GM04503 (cell line): ENCODE measurements around the gene SLC39A10.
"Not testable (repeated sequence)": the region's sequence is repeated elsewhere in the genome, so short reads cannot be mapped to it uniquely, and the experiment has no call there.

Experiments
- DNase-seq: peaks from one replicate; pipeline ENCODE4 v3.0.0-alpha.2; 2012; ENCODE audit warnings: low read depth

The SLC39A10 gene

DNA sequence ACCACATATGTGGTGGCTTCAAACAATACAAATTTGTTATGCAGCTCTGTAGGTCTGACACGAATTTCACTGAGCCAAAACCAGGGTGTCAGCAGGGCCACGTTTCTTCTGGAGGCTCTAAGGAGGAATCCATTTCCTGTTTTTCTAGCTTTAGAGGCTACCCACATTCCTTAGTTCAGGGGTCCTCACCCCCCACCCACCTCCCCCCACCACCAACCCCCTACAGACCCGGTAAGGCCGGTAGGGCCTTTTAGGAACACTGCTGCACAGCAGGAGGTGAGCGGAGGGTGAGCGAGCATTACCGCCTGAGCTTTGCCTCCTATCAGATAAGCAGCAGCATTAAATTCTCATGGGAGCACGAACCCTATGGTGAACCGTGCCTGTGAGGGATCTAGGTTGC, 10.6 kb upstream of the SLC39A10 start:
- no peak for DNase-seq

DNA sequence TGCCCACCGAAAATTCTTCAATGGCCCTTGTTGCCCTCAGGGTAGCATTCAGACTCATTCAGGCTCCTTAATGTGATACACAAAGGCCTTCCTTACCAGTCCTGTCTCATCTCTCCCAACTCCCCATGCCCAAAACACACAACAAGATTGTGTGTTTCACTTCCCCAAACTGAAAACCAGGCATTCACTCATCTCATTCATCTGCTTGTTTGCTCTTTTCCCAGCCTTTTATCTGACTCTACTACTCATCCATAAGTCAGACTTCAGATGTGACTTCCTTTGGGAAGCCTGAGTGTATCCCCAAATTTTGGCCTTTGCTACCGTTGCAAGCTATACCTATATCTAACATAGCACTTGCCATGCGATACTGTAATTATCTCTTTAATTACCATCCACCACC, 9.7 kb upstream of the SLC39A10 start:
- DNase-seq: no peak

DNA sequence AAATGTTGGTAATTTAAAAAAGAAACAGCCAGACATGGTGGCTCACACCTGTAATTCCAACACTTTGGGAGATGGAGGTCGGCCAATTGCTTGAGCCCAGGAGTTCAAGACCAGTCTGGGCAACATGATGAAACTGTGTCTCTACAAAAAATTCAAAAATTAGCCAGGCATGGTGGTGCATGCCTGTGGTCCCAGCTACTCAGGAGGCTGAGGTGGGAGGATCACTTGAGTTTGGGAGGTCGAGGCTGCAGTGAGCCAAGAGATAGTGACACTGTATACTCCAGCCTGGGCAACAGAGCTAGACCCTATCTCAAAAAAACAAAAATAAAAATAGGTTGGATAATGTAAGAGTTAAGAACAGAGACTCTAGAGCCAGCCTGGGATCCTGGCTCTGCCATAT, 8.7 kb upstream of the SLC39A10 start:
- DNase-seq: not testable (repeated sequence)

DNA sequence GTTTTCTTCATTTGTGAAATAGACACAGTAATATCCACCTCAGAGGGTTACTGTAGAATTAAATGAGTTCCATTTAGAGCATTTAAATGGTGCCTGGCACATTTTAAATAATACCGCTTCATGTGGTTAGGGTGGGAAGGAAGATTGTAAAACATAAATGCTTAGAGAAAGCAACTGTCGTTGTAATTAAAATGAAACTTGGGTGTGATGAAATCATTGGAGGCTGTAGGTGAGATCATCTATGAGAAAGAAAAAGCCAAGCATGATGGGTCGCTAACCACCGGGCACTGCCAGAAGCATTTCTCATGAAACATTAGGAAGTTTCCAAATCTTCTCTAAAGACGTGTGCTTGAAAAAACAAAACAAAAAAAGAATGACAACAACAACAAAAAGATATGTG, 8.2 kb upstream of the SLC39A10 start:
- no peak for DNase-seq

DNA sequence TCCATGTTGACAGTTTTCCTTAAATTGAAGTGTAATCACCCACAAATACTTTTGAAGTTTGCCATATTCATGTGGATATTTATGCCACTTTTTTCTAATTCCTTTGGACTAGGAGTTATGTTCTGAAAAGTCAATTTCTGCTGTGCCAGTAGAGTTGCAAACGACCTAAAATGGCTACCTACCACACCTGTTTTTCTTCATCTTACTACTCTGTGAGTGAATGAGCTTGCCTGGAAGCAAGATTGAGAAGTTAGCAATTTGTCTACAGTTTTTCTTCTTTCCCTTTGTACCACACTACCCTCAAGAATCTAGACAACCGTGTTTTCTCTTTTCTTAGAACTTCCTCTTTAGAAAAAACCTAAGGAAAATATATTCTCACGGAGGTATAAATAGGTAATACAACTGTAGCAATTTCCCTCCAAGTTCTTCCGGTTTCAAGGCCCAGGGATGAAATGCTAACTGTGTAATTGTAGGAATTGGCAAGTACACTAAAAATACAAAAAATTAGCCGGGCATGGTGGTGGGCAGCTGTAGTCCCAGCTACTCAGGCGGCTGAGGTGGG, 7.3 kb upstream of the SLC39A10 start:
- DNase-seq: no peak

DNA sequence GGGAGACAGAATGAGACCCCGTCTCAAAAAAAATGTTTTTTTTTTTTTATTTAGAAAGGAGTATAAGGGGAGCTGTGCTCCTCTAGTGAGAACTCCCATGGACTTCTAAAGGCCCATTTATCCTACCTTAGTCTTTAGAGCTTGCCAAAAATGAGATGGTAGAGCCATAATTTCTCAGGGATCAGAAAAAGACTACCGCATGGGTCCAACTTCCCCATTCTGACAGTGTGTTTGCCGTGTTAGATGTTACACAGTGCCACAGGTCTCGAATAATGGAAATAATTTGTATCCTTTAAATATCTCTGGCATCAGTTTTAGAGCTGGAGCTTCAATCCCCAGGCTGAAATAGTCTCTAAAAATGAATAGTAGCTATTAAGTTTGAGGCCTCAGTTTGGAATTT, 6.0 kb upstream of the SLC39A10 start:
- no peak for DNase-seq

DNA sequence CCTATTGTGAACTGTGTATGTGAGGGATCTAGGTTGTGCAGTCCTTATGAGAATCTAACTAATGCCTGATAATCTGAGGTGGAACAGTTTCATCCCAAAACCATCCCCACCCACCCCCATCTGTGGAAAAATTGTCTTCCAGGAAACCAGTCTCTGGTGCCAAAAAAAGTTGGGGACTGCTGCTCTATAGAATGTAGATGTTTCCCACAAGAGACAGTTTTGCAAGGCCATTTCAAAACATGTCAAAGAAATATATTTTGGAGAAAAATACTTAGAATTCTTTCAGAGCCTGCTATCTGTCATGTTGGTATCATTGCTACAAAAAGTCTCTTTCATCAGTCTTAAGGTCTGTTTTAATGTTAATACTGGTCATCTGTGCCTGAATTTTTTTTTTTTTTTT, 4.1 kb upstream of the SLC39A10 start:
- no peak for DNase-seq

DNA sequence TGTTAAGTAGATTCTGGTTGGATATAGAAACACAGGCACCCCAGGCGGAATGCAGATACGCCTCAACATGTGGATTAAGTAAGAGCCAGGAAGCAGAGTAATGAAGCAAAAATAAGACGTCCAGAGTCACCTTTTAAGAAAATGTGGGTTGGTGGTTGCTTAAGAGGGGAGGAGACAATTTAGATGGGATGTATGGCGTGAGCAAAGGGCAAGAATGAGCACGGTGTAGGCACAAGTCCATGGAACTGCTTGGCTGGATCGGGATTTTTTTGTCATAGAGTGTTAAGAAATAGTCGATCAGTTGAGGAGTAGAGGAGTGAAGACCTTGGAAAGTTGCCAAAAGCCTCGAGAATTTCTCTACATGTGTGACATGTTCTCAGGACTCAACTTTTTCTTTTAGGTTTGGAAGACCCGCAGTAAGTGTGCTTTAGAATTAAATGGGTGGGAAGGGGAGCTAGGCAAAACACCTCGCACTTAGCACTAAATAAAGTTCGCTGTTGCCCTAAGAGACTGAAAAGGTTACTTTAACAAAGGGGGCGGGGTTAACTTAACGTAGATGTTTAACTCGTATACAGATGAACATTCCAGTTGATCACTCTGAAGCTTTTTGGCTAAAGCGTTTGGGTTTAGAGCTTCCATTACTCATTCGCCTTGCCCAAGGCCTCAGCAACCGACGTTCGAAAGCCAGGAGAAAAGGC, 716 bp upstream of the SLC39A10 start:
- no peak for DNase-seq

DNA sequence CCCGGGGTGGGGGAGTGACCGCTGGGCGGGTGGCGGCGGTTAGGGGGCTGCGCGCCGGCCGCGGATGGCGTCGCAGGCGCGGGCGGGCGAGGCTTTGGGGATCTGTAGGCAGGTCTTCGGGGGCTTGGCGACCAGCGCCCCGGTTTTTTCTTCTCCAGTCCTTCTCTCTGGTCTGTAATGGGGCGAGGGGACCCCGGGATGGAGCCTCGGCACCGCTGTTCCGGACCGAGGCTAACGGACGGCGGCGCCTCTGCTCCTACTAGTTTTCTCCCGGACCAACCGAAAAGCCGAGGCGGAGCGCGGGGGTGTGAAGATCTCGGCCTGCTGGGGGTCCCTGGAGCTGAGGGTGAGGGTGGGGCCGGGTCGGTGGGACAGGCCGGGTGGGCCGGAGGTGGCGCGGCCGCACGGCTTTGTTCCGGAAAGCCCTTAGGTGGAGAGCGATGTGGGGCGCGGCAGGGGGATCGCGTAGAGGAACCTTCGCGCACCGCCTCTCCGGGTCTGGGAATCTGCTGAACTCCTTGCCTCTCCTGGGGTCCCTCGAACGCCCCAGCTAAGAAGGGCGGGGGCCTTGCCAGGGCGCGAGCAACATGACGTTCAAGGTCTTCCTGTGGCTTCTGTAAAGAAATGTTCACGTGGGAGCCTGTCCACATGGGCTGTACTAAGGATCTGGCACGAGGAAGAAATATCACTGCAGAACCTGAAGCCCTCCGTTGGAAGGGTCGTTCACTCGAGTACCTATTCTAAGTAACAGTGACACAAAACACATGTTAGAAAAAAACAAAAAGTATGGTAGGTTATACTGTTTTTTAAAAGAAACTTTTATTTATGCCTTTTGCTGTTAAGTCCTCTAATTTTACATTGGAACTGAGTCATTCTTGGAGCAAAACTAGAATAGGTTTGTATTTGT, 861 bp downstream of the SLC39A10 start:
- DNase-seq: no peak

DNA sequence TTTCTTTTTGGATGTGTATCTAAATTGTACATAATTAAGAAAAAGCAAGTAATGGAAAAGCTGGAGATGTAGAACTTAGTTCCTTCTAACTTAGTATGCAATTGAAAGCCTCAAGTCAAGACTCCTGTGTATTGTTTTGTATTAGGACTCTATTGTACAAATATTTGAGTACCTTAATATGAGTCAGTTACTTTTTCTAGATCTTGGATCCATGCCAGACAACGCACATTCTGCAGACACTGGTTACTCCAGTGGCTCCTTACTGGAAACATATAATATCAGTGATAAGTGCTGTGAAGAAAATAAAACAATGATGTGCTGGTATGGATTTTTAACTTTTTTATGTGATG, 1.5 kb downstream of the SLC39A10 start:
- no peak for DNase-seq

DNA sequence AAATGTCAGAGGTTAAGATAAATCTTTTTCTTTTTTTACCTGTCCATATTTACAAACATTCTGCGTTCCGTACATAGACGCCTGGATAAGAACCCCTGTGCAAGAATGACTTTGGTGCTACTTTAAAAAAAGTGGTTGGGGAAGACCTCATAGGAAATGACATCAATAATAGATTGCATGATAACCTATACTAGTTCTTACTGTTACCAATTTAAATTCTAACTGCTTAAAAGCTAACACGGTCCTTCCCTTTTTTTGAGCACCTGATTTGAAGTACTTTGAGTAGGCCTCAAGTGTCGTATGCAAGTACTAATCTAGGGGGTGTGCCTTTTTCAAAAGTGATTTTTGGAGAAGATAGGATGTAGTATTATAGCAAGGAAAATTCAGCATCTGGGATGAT, 2.1 kb downstream of the SLC39A10 start:
- DNase-seq: no peak

DNA sequence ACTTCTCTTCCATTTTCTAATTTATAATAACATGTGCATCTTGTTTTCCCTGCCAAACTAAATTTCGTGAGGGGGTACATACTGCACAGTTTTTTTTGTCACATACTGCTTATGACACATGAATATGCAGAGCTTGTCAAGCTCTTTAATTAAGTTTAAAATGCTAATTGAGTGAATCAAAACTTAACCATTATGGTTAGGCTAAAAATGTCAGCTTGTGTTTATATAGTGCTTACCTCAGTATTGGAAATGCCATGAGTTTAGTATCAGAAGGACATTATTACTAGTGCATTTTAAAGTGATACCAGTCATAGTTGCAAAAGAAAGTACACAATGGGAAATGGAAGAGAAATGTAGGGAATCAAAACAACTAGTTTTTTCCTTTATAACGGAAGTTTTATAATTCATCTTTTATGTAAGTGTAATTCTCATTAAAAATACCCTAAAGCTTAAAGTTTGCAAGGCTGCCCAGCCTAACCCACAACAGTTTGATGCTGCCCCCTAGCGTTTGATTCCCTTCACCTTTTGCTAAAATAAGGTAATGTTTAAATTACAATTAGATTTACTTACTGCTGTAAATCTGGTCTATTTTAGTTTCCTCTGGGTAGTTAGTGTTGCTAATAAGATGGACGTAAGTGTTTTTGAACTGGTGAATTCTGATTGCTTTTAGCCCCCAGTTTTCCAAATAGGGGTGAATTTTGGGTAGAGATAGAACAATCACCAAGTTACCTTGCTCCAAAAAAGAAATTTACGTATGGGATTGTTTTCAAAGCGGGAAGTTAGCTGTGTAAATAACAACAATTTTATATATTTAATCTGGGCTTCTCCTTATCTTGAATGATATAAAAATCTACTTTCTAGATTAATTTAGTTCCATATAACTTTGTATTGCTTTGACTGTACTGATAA, 3.2 kb downstream of the SLC39A10 start:
- DNase-seq: no peak

DNA sequence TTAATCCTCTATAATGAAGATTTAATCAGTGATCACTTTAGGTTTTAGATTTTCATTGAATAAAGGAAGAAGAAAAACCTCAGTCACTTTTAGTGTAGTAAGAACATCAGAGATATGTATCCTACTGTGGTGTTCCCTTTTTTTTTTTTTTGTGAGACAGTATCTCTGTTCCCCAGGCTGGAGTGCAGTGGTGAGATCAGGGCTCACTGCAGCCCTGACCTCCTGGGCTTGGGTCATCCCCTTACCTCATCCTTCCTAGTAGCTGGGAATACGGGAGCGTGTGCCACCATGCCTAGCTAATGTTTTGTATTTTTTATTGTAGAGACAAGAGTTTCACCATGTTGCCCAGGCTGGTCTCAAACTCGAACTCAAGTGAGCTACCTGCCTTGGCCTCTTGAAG, 5.1 kb downstream of the SLC39A10 start:
- DNase-seq: no peak

DNA sequence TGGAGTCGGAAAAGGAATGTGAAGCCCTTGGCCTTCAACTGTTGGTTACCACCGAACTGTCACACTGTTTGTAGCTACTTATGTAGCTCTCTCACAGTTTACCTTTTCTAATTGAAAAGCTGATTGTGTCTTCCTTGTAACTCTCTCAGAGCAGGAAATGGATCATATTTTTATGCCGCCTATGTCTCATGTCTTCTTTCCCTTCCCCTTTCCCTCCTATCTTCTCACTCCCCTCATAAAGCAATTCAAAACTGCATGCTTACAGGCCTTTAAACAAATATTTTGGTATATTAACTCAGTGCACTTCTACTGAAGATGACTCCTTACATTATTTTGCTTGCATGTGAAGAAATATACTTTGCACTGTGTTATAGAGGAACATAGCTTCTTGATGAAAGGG, 6.0 kb downstream of the SLC39A10 start:
- DNase-seq: no peak

DNA sequence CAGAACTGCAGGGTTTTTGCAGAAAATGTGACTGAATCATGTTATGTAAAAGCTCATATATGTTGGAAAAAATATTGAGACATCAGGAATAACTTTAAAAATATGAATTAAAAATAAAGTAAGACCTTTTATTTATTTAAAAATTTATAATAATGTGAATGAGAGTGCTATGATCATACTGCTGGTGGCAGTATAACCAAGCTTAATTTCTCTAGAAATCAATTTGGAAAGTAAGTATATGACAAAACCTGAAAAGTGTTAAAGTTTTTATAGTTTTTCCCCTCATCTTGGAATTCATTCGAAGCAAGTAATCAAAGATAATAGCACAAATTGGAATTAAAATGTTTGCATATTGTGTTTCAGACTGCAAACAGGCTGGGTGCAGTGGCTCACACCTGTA, 7.5 kb downstream of the SLC39A10 start:
- no peak for DNase-seq

DNA sequence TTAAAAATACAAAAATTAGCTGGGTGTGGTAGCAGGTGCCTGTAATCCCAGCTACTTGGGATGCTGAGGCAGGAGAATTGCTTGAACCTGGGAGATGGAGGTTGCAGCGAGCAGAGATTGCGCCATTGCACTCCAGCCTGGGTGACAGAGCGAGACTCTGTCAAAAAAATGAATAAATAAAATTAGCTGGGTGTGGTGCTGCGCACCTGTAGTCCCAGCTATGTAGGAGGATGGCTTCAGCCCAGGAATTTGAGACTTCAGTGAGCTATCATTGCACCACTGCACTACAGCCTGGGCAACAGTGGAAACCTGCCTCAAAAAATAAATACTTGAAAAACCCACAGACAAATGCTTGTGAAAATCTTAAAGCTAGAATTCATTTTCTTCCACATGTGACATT, 8.1 kb downstream of the SLC39A10 start:
- DNase-seq: not testable (repeated sequence)

DNA sequence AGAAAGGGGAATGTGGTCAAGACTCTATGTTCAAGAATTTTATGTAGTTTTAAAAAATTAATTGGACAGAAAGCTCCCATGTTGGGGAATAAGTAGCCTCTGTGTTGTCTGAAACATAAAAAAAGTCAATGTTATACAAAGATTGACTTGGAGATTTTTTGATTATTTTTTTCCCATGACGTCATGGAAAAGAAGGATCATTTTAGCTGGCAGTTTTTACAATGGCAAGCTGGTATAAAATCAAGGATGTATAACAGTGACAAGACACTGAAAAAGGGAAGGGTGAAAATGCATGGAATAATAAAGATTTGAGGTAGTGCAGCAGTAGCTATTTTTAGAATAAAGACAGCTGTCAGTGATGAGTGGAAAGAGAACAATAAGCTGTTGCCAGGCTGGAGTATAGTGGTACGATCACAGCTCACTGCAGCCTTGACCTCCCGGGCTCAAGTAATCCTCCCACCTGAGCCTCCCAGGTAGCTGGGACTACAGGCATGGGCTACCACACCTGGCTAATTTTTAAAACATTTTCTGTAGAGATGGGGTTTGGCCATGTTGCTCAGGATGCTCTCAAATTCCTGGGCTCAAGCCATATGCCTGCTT, 9.2 kb downstream of the SLC39A10 start:
- DNase-seq: no peak

DNA sequence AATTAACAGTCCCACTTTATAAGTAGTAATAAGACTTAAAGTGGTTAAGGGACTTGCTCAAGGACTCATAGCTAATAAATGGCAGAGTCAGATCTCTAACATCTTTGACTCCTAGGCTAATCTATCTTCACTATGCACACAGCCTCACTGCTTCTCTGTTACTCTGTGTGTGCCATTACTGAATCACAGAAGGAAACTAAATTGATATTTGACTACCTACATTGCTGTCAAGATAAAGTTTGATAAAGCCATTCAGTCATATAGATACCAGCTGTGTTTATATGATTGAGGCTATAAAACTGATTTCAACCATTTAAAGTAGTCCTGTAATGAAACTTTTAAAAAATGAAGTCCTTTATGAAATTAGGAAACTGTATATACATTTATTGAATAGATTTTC, 10.9 kb downstream of the SLC39A10 start:
- DNase-seq: no peak

DNA sequence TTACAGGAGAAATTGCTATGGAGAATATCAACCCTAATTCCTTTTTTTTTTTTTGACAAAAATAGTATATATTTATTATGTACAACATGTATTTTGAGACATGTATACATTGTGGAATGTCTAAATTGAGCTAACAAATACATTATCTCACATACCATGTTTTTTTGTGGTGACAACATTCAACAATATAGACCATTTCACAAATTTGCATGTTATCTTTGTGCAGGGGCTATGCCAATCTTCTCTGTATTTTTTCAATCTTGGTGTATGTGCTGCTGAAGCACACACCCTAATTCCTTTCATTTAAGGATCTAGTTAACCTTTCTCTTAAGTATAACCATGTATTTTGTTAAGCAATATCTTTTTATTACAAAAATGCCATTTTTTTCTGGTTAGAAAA, 13.2 kb downstream of the SLC39A10 start:
- no peak for DNase-seq

DNA sequence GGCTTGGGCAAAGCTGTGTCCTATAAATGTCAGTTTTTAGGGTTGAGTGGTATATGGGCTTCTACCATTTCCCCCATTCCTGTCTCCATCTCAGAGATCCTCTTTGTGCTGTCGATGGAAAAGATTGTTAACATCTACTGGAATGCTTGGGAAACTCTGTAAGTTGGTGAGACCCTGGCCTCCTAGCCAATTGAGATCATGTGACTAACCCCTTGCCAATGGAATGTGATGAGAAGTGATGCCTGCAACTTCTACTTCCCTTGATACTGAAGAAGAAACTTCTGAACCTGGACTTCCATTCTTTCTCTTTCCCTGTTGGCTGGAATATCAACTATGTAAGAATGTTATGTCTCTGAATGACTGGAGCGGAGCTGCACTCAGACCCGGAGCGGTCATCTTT, 14.5 kb downstream of the SLC39A10 start:
- DNase-seq: no peak

DNA sequence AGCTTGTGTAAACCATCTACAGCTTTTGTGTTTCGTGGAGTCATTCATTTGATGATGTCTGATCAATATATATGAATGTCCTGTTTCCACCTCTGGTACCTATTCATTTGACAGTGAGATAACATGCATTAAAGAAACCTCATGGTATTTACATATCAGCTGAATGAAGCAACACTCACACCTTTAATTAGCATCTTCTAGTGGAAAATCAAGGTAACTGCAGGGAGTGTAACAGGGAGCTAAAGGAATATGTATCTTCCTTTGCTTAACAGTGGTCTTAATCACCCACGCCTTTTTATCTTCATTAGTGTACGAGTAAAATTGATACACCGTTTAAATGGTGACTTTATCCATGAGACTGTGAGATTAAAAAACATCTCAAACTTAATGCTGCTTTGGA, 15.6 kb downstream of the SLC39A10 start:
- no peak for DNase-seq
